Measurements from ENCODE around the gene YAF2. TPM values are rescaled to one million over a fixed set of nuclear protein-coding genes. Genes with fewer than 3 reads are reported as not detected.

YAF2 gene
- total and polyA plus RNA-seq, 2 donors (not counting 1 experiment from before 2014, with no cell fraction given), result 11.6 to 41.9 TPM

GRCh38 chr12:42182394-42182793, 55.7 kb downstream of the YAF2 start:
- Histone ChIP-seq H2AFZ (ENCODE audit: insufficient read depth, low read depth, low read length, poor library complexity, severe bottlenecking) (no peak overlapping the region), H3K27ac (ENCODE audit: low read length in 2 of 2) (no peak overlapping the region), H3K4me3 (ENCODE audit: control extremely low read depth in 1 of 5, extremely low read depth in 1 of 5, insufficient read depth in 1 of 5, low read depth in 2 of 5, low read length in 4 of 5) (no peak overlapping the region), H3K9me3 (ENCODE audit: control extremely low read depth in 1 of 3, control insufficient read depth in 2 of 3, insufficient read depth in 1 of 3, low read length in 2 of 3) (no peaks in the 10 kb centered on the region), H3K27me3 (replicated peaks in 1 of 4; ENCODE audit: control extremely low read depth in 1 of 4, control insufficient read depth in 3 of 4, insufficient read depth in 4 of 4, low read length in 3 of 4) (no peaks in the 10 kb centered on the region), H4K20me1 (ENCODE audit: control insufficient read depth, insufficient read depth, low read length, poor library complexity, severe bottlenecking) (no peaks in the 10 kb centered on the region), H3K9ac (ENCODE audit: low read length) (no peak overlapping the region), H3K4me1 (ENCODE audit: control insufficient read depth in 2 of 2, insufficient read depth in 2 of 2, low read length in 2 of 2) (peaks cover 13 to 16% of the 10 kb centered on the region in 2 donors), H3K79me2 (ENCODE audit: control insufficient read depth, insufficient read depth, low read length) (peaks cover 61% of the 10 kb centered on the region), H3K36me3 (replicated peaks in 1 of 2; ENCODE audit: control extremely low read depth in 1 of 2, control insufficient read depth in 1 of 2, extremely low read depth in 1 of 2, insufficient read depth in 2 of 2, low read length in 1 of 2) (peaks cover 0 to under 1% of the 10 kb centered on the region in 2 experiments), H3K4me2 (replicated peaks; ENCODE audit: low read depth, low read length, poor library complexity, severe bottlenecking) (no peak overlapping the region)
- POLR2A ChIA-PET, result no interaction called here
- WGBS (ENCODE audit: insufficient coverage), result no CpG with 5 or more reads among the region's 2 CpGs
- Mint-ChIP-seq H3K27me3 (no peaks in the 10 kb centered on the region), H3K27ac (no peak overlapping the region), H3K4me3 (no peak overlapping the region), H3K9me3 (ENCODE audit: insufficient read depth) (no peaks in the 10 kb centered on the region), H3K4me1 (peaks cover 29% of the 10 kb centered on the region)
- no peak for ATAC-seq (ENCODE audit: low read depth)
- no peak for TF ChIP-seq EZH2 (IDR thresholded peaks at IDR 0.05; ENCODE audit: borderline replicate concordance, insufficient read depth, low read depth, low read length, poor library complexity, severe bottlenecking)
- no peak for TF ChIP-seq CTCF (IDR thresholded peaks at IDR 0.05)
- DNase-seq, result no peak
- CTCF ChIA-PET, result no interaction called here
- intact Hi-C loops (cut with micrococcal nuclease), result no loop called here

- Histone ChIP-seq H3K4me1 (ENCODE audit: control insufficient read depth in 2 of 2, insufficient read depth in 2 of 2, low read length in 2 of 2) (peaks cover 3 to 4% of the 10 kb centered on the region in 2 donors), H3K36me3 (replicated peaks in 1 of 2; ENCODE audit: control extremely low read depth in 1 of 2, control insufficient read depth in 1 of 2, extremely low read depth in 1 of 2, insufficient read depth in 2 of 2, low read length in 1 of 2) (peaks cover 0 to 6% of the 10 kb centered on the region in 2 experiments), H3K27me3 (replicated peaks in 1 of 4; ENCODE audit: control extremely low read depth in 1 of 4, control insufficient read depth in 3 of 4, insufficient read depth in 4 of 4, low read length in 3 of 4) (no peaks in the 10 kb centered on the region), H3K79me2 (ENCODE audit: control insufficient read depth, insufficient read depth, low read length) (peaks cover 66% of the 10 kb centered on the region), H3K4me2 (replicated peaks; ENCODE audit: low read depth, low read length, poor library complexity, severe bottlenecking) (no peak overlapping the region), H2AFZ (ENCODE audit: insufficient read depth, low read depth, low read length, poor library complexity, severe bottlenecking) (no peak overlapping the region), H3K9me3 (ENCODE audit: control extremely low read depth in 1 of 3, control insufficient read depth in 2 of 3, insufficient read depth in 1 of 3, low read length in 2 of 3) (no peaks in the 10 kb centered on the region), H3K4me3 (ENCODE audit: control extremely low read depth in 1 of 5, extremely low read depth in 1 of 5, insufficient read depth in 1 of 5, low read depth in 2 of 5, low read length in 4 of 5) (no peak overlapping the region), H3K27ac (ENCODE audit: low read length in 2 of 2) (no peak overlapping the region), H4K20me1 (ENCODE audit: control insufficient read depth, insufficient read depth, low read length, poor library complexity, severe bottlenecking) (no peaks in the 10 kb centered on the region), H3K9ac (ENCODE audit: low read length) (no peak overlapping the region)
- DNase-seq (no peak), ATAC-seq (ENCODE audit: low read depth) (no peak)
- no CpG with 5 or more reads among the region's 2 CpGs for WGBS (ENCODE audit: insufficient coverage)
- ChIA-PET CTCF (no interaction called here), POLR2A (no interaction called here)
- intact Hi-C loops (cut with micrococcal nuclease), result no loop called here
- Mint-ChIP-seq H3K27me3 (no peaks in the 10 kb centered on the region), H3K4me3 (no peak overlapping the region), H3K27ac (no peak overlapping the region), H3K4me1 (peaks cover 23% of the 10 kb centered on the region), H3K9me3 (ENCODE audit: insufficient read depth) (no peaks in the 10 kb centered on the region)
- no peak for TF ChIP-seq CTCF (IDR thresholded peaks at IDR 0.05)
- TF ChIP-seq EZH2 (IDR thresholded peaks at IDR 0.05; ENCODE audit: borderline replicate concordance, insufficient read depth, low read depth, low read length, poor library complexity, severe bottlenecking), result no peak
Measured at GRCh38 chr12:42180990-42181596, 57.0 kb downstream of the YAF2 start.
